Cardiac muscle cell (in vitro differentiated cells and primary cell): Measurements from ENCODE around the gene RNASE8. TPM values are rescaled to one million over a fixed set of nuclear protein-coding genes. Genes with fewer than 3 reads are reported as not detected.

Experiments used
- DNase-seq, 2 donors: peaks; one replicate each; pipeline versions ENCODE4 v3.0.0 to v3.0.0-alpha.2; 2010 to 2017; ENCODE audit warnings: low read depth in 1 of 2, low spot score in 1 of 2
- H3K27ac ChIP-seq: fragments of 200-600 bp; sonication (generic); 2 replicates; pipeline ENCODE4 v1.5.1; 2016
- H3K27me3 ChIP-seq: fragments of 200-600 bp; sonication (generic); 2 replicates; pipeline ENCODE4 v1.6.0; 2016; ENCODE audit warnings: control low read depth
- H3K36me3 ChIP-seq: fragments of 200-600 bp; sonication (generic); 2 replicates; pipeline ENCODE4 v1.5.1; 2016; ENCODE audit warnings: control low read depth
- H3K4me1 ChIP-seq: fragments of 200-600 bp; sonication (generic); 2 replicates; pipeline ENCODE4 v1.8.1; 2017; ENCODE audit warnings: low read depth, mild to moderate bottlenecking, mixed run types
- H3K4me3 ChIP-seq: fragments of 200-600 bp; sonication (generic); 2 replicates; pipeline ENCODE4 v1.5.1; 2016; ENCODE audit warnings: mild to moderate bottlenecking
- H3K9me3 ChIP-seq: fragments of 200-600 bp; sonication (generic); 2 replicates; pipeline ENCODE4 v1.5.1; 2017; ENCODE audit warnings: low read depth, mild to moderate bottlenecking, control low read depth
- polyA plus RNA-seq: library from polyadenylated mRNA; unstranded; fragments of >200 nt; fragmentation: Nextera tagmentation; extraction: Ambion mirVana; gene quantifications from 2 replicates; pipeline ENCODE4 v1.2.1, GENCODE V29; 2016
- total RNA-seq: library from RNA; depleted of rRNA; stranded (reverse); fragments of >200 nt; gene quantifications from 2 replicates; pipeline ENCODE4 v1.2.3, GENCODE V29; 2016
- TF ChIP-seq, protein P1 (sequence below): IDR thresholded peaks from 2 replicates; pipeline ENCODE4 v1.5.1; 2012; ENCODE audit warnings: low read depth, mild to moderate bottlenecking, low read length

RNASE8 gene
- total and polyA plus RNA-seq, 2 experiments from 2014 or later, result not detected

DNA sequence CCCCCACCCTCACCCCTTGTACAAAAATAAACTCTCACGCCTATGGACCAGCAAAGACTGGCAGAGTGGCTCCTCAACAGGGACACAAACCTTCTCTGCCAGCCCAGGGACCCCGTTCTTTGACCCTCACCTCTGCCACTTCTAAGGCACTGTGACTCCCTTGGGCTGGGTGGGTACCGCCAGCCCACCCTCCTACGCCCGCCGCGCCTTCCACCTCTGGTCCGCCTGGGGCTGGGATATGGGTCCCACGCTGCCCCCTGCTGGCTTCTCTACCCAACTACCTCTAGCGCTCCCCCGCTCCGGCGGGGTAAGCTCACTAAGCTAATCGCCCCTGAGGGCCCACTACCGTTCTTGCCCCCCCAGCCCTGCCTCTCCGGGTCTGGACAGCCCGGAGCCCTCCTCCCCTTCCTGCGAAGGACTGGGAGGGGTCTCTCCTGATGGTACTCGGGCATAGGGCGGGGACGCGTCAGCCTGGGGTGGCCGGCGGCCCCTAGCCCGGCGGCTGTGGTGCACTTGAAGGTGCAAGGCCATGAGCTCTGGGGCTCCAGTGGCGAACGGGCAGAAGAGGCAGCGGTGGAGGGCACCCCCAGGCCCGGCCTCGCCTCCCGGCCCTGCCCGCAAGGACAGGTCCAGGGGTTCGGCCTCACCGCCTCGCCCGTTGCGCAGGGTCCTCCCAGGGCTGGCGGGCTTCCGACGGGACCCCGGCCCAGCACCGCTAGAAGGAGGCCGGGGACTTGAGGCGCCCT, 32.7 kb downstream of the RNASE8 start:
- TF ChIP-seq, protein P1, sequence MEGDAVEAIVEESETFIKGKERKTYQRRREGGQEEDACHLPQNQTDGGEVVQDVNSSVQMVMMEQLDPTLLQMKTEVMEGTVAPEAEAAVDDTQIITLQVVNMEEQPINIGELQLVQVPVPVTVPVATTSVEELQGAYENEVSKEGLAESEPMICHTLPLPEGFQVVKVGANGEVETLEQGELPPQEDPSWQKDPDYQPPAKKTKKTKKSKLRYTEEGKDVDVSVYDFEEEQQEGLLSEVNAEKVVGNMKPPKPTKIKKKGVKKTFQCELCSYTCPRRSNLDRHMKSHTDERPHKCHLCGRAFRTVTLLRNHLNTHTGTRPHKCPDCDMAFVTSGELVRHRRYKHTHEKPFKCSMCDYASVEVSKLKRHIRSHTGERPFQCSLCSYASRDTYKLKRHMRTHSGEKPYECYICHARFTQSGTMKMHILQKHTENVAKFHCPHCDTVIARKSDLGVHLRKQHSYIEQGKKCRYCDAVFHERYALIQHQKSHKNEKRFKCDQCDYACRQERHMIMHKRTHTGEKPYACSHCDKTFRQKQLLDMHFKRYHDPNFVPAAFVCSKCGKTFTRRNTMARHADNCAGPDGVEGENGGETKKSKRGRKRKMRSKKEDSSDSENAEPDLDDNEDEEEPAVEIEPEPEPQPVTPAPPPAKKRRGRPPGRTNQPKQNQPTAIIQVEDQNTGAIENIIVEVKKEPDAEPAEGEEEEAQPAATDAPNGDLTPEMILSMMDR, result peak; percentile 47
- peak in 1 of 2 donors; percentile 21 for DNase-seq
- peak overlapping the region; percentile 10 for H3K27ac ChIP-seq
- H3K36me3 ChIP-seq, result peaks cover 43% of the 10 kb centered on the region
- H3K4me3 ChIP-seq, result no peak overlapping the region
- H3K4me1 ChIP-seq, result peaks cover 20% of the 10 kb centered on the region
- H3K9me3 ChIP-seq, result no peaks in the 10 kb centered on the region
- H3K27me3 ChIP-seq, result peaks cover under 1% of the 10 kb centered on the region

DNA sequence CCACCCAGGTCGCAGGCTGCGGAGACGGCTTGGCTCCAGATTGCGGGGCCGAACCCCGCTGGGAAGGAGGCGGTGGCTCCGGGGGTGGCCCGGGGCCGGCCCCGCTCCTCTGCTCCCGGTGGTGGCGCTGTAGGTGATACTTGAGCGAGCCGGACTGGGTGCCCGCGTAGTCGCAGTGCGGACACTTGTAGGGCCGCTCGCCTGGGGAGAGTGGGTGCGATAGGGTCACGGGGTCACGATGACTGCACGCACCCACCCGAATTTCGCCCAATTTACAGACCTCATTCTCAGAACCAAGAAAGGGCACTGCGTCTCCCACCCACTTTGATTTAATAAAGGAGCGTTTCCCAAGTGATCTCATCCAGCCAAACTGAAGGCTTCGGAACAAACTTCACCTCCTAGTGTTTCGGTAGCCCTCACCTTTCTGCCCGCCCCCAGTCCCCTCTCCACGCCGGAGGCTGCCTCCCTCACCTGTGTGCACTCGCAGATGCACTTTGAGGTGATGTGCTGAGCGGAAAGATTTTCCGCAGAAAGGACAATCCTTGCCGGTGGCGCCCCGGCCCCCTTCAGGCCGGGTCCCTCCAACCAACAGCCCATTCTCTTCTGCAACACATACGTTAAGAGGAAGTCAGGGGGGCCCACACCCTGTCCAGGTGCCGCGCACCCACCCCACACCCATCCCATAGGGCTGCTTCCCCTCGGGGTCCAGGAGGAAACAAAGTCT, 33.5 kb downstream of the RNASE8 start:
- H3K27me3 ChIP-seq, result peaks cover 3% of the 10 kb centered on the region
- peaks cover 43% of the 10 kb centered on the region for H3K36me3 ChIP-seq
- H3K4me1 ChIP-seq, result peaks cover 23% of the 10 kb centered on the region
- H3K4me3 ChIP-seq, result no peak overlapping the region
- TF ChIP-seq, protein P1, result no peak
- H3K27ac ChIP-seq, result peak overlapping the region; percentile 10
- no peak for DNase-seq
- no peaks in the 10 kb centered on the region for H3K9me3 ChIP-seq

DNA sequence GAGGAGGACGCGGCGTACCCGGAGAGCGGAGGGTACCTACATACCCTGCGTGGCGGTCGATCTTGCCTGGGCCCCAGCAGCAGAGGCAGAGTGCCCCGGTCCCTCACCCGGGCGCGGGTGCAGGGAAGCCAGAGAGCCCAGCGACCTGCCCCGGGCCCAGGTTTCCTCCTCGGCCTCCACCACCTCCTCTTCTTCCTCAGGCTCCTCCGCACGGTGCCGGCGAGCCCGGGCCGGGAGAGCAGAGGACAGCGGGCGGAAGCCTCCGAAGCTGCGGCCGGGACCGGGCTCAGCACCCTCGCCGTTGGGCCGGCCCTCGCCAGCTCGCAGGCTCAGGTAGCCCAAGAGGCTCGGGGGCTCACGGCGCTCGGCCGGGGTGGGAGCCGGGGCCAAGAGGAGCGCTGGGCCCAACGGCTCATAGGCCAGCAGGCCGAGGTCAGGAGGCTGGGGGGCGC, 34.2 kb downstream of the RNASE8 start:
- Histone ChIP-seq H3K27me3 (peaks cover 3% of the 10 kb centered on the region), H3K36me3 (peaks cover 43% of the 10 kb centered on the region), H3K27ac (no peak overlapping the region), H3K4me3 (no peak overlapping the region), H3K9me3 (no peaks in the 10 kb centered on the region), H3K4me1 (peaks cover 23% of the 10 kb centered on the region)
- TF ChIP-seq, protein P1, result no peak
- DNase-seq, result no peak

DNA sequence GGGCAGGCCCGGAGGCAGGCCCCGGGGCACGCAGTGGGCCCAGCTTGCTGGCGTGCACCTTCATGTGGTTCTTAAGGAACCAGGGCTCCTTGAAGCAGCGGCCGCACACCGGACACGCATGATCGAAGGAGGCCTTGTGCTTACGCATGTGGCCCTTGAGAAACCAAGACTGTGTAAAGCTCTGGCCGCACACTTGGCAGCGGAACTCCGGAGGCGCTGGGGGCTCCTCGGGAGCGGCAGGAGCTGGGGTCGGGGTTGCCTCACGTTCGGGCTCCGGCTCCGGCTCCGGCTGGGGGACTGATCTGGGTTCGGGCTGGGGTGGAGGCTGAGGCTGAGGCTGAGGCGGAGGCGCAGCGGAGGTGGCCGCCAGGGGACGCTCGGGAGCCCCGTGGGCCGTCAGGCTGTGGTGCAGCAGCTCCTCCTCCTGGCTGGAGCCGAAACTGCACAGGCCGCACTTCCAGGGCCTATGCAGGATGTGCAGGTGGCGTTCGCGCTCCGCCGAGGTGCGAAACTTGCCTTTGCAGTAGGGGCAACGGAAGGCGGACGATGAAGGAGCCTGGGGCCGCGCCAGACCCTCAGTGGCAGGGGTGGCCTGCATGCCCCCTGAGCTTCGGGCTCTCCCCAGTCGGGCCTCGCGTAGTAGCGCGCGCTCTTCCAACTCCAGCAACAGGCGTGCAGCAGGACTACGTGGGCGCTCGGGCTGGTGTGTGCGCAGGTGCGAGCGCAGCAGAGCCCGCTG, 34.8 kb downstream of the RNASE8 start:
- Histone ChIP-seq H3K36me3 (peaks cover 43% of the 10 kb centered on the region), H3K4me1 (peaks cover 23% of the 10 kb centered on the region), H3K9me3 (no peaks in the 10 kb centered on the region), H3K27ac (no peak overlapping the region), H3K27me3 (peaks cover 3% of the 10 kb centered on the region), H3K4me3 (no peak overlapping the region)
- DNase-seq, result peak; percentile 80 to 82
- TF ChIP-seq, protein P1, result peak; percentile 100

DNA sequence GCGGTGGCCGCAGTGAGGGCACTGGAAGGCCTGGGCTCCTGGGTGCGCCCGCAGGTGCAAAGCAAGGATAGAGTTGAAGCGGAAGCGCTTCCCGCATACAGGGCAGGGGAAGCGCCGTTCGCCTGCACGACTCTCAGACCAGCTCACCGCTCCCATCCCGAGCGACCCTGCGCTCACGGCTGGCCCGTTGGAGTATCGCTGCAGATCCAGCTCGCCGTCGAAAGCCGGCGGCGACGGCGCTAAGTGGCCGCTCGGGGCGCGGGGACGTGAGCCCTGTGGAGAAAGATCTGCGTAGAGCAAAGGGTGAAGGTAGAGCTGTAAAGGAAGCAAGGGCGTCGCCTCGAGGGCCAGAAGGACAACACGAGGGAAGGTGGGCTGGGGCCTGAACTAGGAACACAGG, 35.4 kb downstream of the RNASE8 start:
- peaks cover 3% of the 10 kb centered on the region for H3K27me3 ChIP-seq
- H3K36me3 ChIP-seq, result peaks cover 42% of the 10 kb centered on the region
- no peak for DNase-seq
- H3K9me3 ChIP-seq, result no peaks in the 10 kb centered on the region
- no peak overlapping the region for H3K27ac ChIP-seq
- no peak overlapping the region for H3K4me3 ChIP-seq
- TF ChIP-seq, protein P1, result no peak
- peaks cover 23% of the 10 kb centered on the region for H3K4me1 ChIP-seq
